Liver (tissue), 3 donors: ENCODE data around the gene BEST4.

Experiments
- ATF3 ChIP-seq: IDR thresholded peaks from 2 replicates; pipeline ENCODE4 v1.6.1; 2016; ENCODE audit warnings: antibody characterized with exemption
- EGR1 ChIP-seq, 2 donors: IDR thresholded peaks; 2 replicates each; pipeline ENCODE4 v1.6.1; 2016 to 2018; ENCODE audit warnings: antibody characterized with exemption in 2 of 2, low read depth in 2 of 2
- FOXA1 ChIP-seq: IDR thresholded peaks from 2 replicates; pipeline ENCODE4 v1.6.1; 2016; ENCODE audit warnings: antibody characterized with exemption
- GABPA ChIP-seq, 2 donors: IDR thresholded peaks in 1 of 2; conservative IDR thresholded peaks in 1 of 2; 2 replicates each; pipeline ENCODE4 v1.6.1; 2016; ENCODE audit warnings: antibody characterized with exemption in 2 of 2, mild to moderate bottlenecking in 1 of 2, moderate library complexity in 1 of 2
- JUND ChIP-seq, 2 donors: IDR thresholded peaks; 2 replicates each; pipeline ENCODE4 v1.6.1; 2016; ENCODE audit warnings: antibody characterized with exemption in 2 of 2
- RAD21 ChIP-seq, 2 donors: IDR thresholded peaks; 2 replicates each; pipeline ENCODE4 v1.6.1; 2016; ENCODE audit warnings: antibody characterized with exemption in 2 of 2, mild to moderate bottlenecking in 2 of 2
- SP1 ChIP-seq: IDR thresholded peaks from 2 replicates; pipeline ENCODE4 v1.6.1; 2018; ENCODE audit warnings: antibody characterized with exemption, mild to moderate bottlenecking
- TAF1 ChIP-seq: conservative IDR thresholded peaks from 2 replicates; pipeline ENCODE4 v1.6.1; 2016; ENCODE audit warnings: antibody characterized with exemption, mild to moderate bottlenecking
- YY1 ChIP-seq: IDR thresholded peaks from 2 replicates; pipeline ENCODE4 v1.6.1; 2016; ENCODE audit warnings: antibody characterized with exemption, mild to moderate bottlenecking
- TF ChIP-seq, protein P1 (sequence below): fragments of 150-350 bp; IDR thresholded peaks from 2 replicates; pipeline ENCODE4 v1.5.1; 2017; ENCODE audit warnings: improper control_type of control experiment, low read depth, low read length; ENCODE audit not compliant: missing input control
- TF ChIP-seq, protein P2 (sequence below): IDR thresholded peaks from 2 replicates; pipeline ENCODE4 v1.6.1; 2016; ENCODE audit warnings: antibody characterized with exemption, mild to moderate bottlenecking
- TF ChIP-seq, protein P3 (sequence below): IDR thresholded peaks from 2 replicates; pipeline ENCODE4 v1.6.1; 2016; ENCODE audit warnings: antibody characterized with exemption
- donor health status: healthy.
- donor health status: healthy.

DNA sequence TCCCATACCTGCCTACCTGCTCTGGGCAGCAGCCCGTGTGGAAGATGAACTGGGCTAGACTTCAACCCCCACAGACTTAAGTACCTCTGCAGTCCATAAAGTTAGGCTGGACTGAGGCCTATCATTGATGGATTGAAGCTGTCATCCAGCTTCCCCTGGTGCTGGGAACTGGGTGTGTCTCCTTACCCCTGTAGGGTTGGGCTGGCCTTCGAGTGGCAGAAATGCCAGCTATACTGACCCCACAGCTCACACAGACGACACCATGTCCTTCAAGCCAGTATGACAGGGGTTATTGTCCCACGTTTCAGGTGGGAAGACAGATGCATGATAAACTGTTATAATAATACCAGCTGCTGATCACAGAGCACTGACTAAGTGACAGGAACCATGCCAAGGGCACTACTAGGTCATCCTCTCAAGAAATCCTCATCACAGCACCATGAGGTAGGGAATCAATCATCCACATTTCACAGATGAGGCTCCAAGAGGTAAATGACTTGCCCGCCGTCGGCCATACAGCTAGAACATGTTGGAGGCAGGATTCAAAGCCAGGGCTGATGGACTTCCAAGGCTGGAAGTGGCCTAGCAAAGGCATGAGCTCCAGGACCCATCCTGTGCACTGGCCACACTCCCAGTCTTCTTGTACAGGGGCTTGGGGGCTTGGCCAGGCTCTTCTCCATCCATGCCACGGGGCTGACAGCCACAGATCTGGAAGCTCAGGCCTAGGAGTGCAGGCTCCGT is at the start of gene BEST4:
- no peak for TF ChIP-seq GABPA (IDR thresholded peaks at IDR 0.05 in 1 of 2, conservative IDR thresholded peaks at IDR 0.05 in 1 of 2)
- TF ChIP-seq, protein P1, sequence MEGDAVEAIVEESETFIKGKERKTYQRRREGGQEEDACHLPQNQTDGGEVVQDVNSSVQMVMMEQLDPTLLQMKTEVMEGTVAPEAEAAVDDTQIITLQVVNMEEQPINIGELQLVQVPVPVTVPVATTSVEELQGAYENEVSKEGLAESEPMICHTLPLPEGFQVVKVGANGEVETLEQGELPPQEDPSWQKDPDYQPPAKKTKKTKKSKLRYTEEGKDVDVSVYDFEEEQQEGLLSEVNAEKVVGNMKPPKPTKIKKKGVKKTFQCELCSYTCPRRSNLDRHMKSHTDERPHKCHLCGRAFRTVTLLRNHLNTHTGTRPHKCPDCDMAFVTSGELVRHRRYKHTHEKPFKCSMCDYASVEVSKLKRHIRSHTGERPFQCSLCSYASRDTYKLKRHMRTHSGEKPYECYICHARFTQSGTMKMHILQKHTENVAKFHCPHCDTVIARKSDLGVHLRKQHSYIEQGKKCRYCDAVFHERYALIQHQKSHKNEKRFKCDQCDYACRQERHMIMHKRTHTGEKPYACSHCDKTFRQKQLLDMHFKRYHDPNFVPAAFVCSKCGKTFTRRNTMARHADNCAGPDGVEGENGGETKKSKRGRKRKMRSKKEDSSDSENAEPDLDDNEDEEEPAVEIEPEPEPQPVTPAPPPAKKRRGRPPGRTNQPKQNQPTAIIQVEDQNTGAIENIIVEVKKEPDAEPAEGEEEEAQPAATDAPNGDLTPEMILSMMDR = no peak
- TF ChIP-seq FOXA1 = no peak
- TF ChIP-seq, protein P2, sequence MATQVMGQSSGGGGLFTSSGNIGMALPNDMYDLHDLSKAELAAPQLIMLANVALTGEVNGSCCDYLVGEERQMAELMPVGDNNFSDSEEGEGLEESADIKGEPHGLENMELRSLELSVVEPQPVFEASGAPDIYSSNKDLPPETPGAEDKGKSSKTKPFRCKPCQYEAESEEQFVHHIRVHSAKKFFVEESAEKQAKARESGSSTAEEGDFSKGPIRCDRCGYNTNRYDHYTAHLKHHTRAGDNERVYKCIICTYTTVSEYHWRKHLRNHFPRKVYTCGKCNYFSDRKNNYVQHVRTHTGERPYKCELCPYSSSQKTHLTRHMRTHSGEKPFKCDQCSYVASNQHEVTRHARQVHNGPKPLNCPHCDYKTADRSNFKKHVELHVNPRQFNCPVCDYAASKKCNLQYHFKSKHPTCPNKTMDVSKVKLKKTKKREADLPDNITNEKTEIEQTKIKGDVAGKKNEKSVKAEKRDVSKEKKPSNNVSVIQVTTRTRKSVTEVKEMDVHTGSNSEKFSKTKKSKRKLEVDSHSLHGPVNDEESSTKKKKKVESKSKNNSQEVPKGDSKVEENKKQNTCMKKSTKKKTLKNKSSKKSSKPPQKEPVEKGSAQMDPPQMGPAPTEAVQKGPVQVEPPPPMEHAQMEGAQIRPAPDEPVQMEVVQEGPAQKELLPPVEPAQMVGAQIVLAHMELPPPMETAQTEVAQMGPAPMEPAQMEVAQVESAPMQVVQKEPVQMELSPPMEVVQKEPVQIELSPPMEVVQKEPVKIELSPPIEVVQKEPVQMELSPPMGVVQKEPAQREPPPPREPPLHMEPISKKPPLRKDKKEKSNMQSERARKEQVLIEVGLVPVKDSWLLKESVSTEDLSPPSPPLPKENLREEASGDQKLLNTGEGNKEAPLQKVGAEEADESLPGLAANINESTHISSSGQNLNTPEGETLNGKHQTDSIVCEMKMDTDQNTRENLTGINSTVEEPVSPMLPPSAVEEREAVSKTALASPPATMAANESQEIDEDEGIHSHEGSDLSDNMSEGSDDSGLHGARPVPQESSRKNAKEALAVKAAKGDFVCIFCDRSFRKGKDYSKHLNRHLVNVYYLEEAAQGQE = no peak
- no peak for TF ChIP-seq TAF1
- no peak for TF ChIP-seq SP1
- no peak for TF ChIP-seq YY1
- TF ChIP-seq RAD21 (IDR thresholded peaks at IDR 0.05) = no peak
- TF ChIP-seq, protein P3, sequence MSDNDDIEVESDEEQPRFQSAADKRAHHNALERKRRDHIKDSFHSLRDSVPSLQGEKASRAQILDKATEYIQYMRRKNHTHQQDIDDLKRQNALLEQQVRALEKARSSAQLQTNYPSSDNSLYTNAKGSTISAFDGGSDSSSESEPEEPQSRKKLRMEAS = no peak
- no peak for TF ChIP-seq JUND (IDR thresholded peaks at IDR 0.05)
- TF ChIP-seq ATF3 = no peak
- TF ChIP-seq EGR1 (IDR thresholded peaks at IDR 0.05; ENCODE audit: low read depth in 2 of 2) = no peak
